H9 (cell line): ENCODE measurements around the gene WDR72. TPM values are rescaled to one million over a fixed set of nuclear protein-coding genes. Genes with fewer than 3 reads are reported as not detected.

ENCODE experiments used
- DNase-seq: peaks from one replicate; pipeline ENCODE4 v3.0.0-alpha.2; 2017
- H2AFZ ChIP-seq: one replicate; pipeline ENCODE4 v1.6.1; 2013; ENCODE audit warnings: mild to moderate bottlenecking, low read length, control low read depth, moderate library complexity
- H2AK5ac ChIP-seq: 2 replicates; pipeline ENCODE4 v1.6.1; 2013; ENCODE audit warnings: low read length, control low read depth, mixed read lengths; ENCODE audit not compliant: insufficient read length
- H2BK120ac ChIP-seq: one replicate; pipeline ENCODE4 v1.6.1; 2013; ENCODE audit warnings: low read depth, mild to moderate bottlenecking, low read length, control low read depth, inconsistent platforms; ENCODE audit not compliant: poor library complexity, severe bottlenecking
- H2BK12ac ChIP-seq: 2 replicates; pipeline ENCODE4 v1.6.1; 2013; ENCODE audit warnings: low read length, control low read depth, mixed read lengths, low read depth; ENCODE audit not compliant: insufficient read length
- H2BK15ac ChIP-seq: 2 replicates; pipeline ENCODE4 v1.6.1; 2013; ENCODE audit warnings: low read depth, low read length, control low read depth
- H2BK20ac ChIP-seq: one replicate; pipeline ENCODE4 v1.6.1; 2013; ENCODE audit warnings: low read depth, mild to moderate bottlenecking, low read length, control low read depth, inconsistent platforms; ENCODE audit not compliant: poor library complexity, severe bottlenecking
- H2BK5ac ChIP-seq: 2 replicates; pipeline ENCODE4 v1.6.1; 2013; ENCODE audit warnings: low read length, control low read depth, mixed read lengths; ENCODE audit not compliant: insufficient read length
- H3K14ac ChIP-seq: 2 replicates; pipeline ENCODE4 v1.6.1; 2013; ENCODE audit warnings: low read length, control low read depth; ENCODE audit not compliant: insufficient read depth
- H3K18ac ChIP-seq: 2 replicates; pipeline ENCODE4 v1.6.1; 2013; ENCODE audit warnings: low read depth, mild to moderate bottlenecking, mixed read lengths, low read length, control low read depth; ENCODE audit not compliant: insufficient read length
- H3K23ac ChIP-seq: 2 replicates; pipeline ENCODE4 v1.6.1; 2013; ENCODE audit warnings: low read length, control low read depth, mixed read lengths, low read depth; ENCODE audit not compliant: insufficient read length
- H3K23me2 ChIP-seq: 2 replicates; pipeline ENCODE4 v1.6.1; 2013; ENCODE audit warnings: low read depth, mild to moderate bottlenecking, mixed read lengths, low read length, control low read depth; ENCODE audit not compliant: insufficient read length, poor library complexity, severe bottlenecking
- H3K27ac ChIP-seq: 2 replicates; pipeline ENCODE4 v1.5.1; 2013; ENCODE audit warnings: low read length, control low read depth, mixed read lengths, low read depth; ENCODE audit not compliant: insufficient read length
- H3K27me3 ChIP-seq: 2 replicates; pipeline ENCODE4 v1.6.1; 2013; ENCODE audit warnings: low read length, control low read depth, inconsistent platforms; ENCODE audit not compliant: insufficient read depth
- H3K4ac ChIP-seq: 2 replicates; pipeline ENCODE4 v1.6.1; 2013; ENCODE audit warnings: low read depth, mild to moderate bottlenecking, control low read depth, inconsistent platforms, low read length, moderate library complexity
- H3K4me1 ChIP-seq: 2 replicates; pipeline ENCODE4 v1.6.1; 2013; ENCODE audit warnings: low read length, control low read depth, inconsistent platforms; ENCODE audit not compliant: insufficient read depth
- H3K4me2 ChIP-seq: 2 replicates; pipeline ENCODE4 v1.6.1; 2013; ENCODE audit warnings: low read length, control low read depth, mixed read lengths; ENCODE audit not compliant: insufficient read length, insufficient read depth
- H3K56ac ChIP-seq: 2 replicates; pipeline ENCODE4 v1.6.1; 2013; ENCODE audit warnings: low read depth, mild to moderate bottlenecking, mixed read lengths, low read length, control low read depth; ENCODE audit not compliant: insufficient read length
- H3K79me1 ChIP-seq: 2 replicates; pipeline ENCODE4 v1.6.1; 2013; ENCODE audit warnings: low read depth, mild to moderate bottlenecking, moderate library complexity, low read length, control low read depth, inconsistent platforms; ENCODE audit not compliant: insufficient read depth, poor library complexity, severe bottlenecking
- H3K79me2 ChIP-seq: 2 replicates; pipeline ENCODE4 v1.6.1; 2013; ENCODE audit warnings: low read length, control low read depth, inconsistent platforms; ENCODE audit not compliant: insufficient read depth
- H3K9ac ChIP-seq: 2 replicates; pipeline ENCODE4 v1.6.1; 2013; ENCODE audit warnings: low read length, control low read depth, mixed read lengths; ENCODE audit not compliant: insufficient read length; ENCODE audit errors: extremely low read depth
- H3K9me3 ChIP-seq: one replicate; pipeline ENCODE4 v1.6.1; 2013; ENCODE audit warnings: low read depth, low read length, inconsistent platforms; ENCODE audit not compliant: control insufficient read depth
- H3T11ph ChIP-seq: one replicate; pipeline ENCODE4 v1.6.1; 2013; ENCODE audit warnings: mild to moderate bottlenecking, low read length, control low read depth, inconsistent platforms
- H4K20me1 ChIP-seq: one replicate; pipeline ENCODE4 v1.6.1; 2013; ENCODE audit not compliant: control insufficient read depth, insufficient read length, insufficient read depth
- H4K5ac ChIP-seq: 2 replicates; pipeline ENCODE4 v1.6.1; 2013; ENCODE audit warnings: low read depth, mild to moderate bottlenecking, mixed read lengths, low read length, control low read depth; ENCODE audit not compliant: insufficient read length
- H4K8ac ChIP-seq: replicated peaks from 2 replicates; pipeline ENCODE4 v1.6.1; 2013; ENCODE audit warnings: low read length, control low read depth, mixed read lengths, low read depth; ENCODE audit not compliant: insufficient read length
- H4K91ac ChIP-seq: 2 replicates; pipeline ENCODE4 v1.6.1; 2013; ENCODE audit warnings: low read depth, mild to moderate bottlenecking, moderate library complexity, mixed read lengths, low read length, control low read depth; ENCODE audit not compliant: insufficient read length
- H3K27ac Mint-ChIP-seq, 3 experiments: 2 replicates in 2 of 3; 3 replicates in 1 of 3; pipeline ENCODE4 v1.8.0; 2020 to 2021; ENCODE audit warnings: mixed read lengths in 3 of 3, mild to moderate bottlenecking in 1 of 3, moderate library complexity in 1 of 3
- H3K27me3 Mint-ChIP-seq: 2 replicates; pipeline ENCODE4 v1.8.0; 2021; ENCODE audit warnings: low read depth, mild to moderate bottlenecking, moderate library complexity, mixed read lengths
- H3K36me3 Mint-ChIP-seq, 3 experiments: 2 replicates in 2 of 3; 3 replicates in 1 of 3; pipeline ENCODE4 v1.8.0; 2020 to 2021; ENCODE audit warnings: low read depth in 3 of 3, mixed read lengths in 3 of 3; ENCODE audit not compliant: insufficient read depth in 1 of 3
- H3K4me1 Mint-ChIP-seq, 2 experiments: 2 replicates each; pipeline ENCODE4 v1.8.0; 2020; ENCODE audit warnings: mixed read lengths in 2 of 2
- H3K4me3 Mint-ChIP-seq, 2 experiments: 2 replicates in 1 of 2; 3 replicates in 1 of 2; pipeline ENCODE4 v1.8.0; 2020 to 2021; ENCODE audit warnings: mild to moderate bottlenecking in 2 of 2, mixed read lengths in 2 of 2, moderate library complexity in 1 of 2
- H3K9me3 Mint-ChIP-seq, 2 experiments: 2 replicates in 1 of 2; 3 replicates in 1 of 2; pipeline ENCODE4 v1.8.0; 2020; ENCODE audit warnings: mild to moderate bottlenecking in 2 of 2, mixed read lengths in 2 of 2, moderate library complexity in 1 of 2
- WGBS: extraction: QIAGEN DNeasy Blood & Tissue Kit; methylation state at CpG from one replicate; pipeline ENCODE4 v1.1.7; 2013; ENCODE audit warnings: missing lambda C conversion rate, low lambda C conversion rate, mixed read lengths; ENCODE audit not compliant: insufficient read length; ENCODE audit errors: extremely low coverage; 5-methylcytosine and 5-hydroxymethylcytosine counted together
- total RNA-seq: library from RNA; stranded (reverse); gene quantifications from 2 replicates; pipeline ENCODE4 v1.2.1, GENCODE V29; 2021
- TF ChIP-seq, protein P1 (sequence below): fragments of 200-600 bp; sonication (generic); conservative IDR thresholded peaks from 3 replicates; pipeline ENCODE4 v1.8.0; 2021; ENCODE audit warnings: antibody characterized with exemption, mild to moderate bottlenecking

The WDR72 gene
- total RNA-seq, 1 experiment from 2014 or later: 2.9 TPM

- H4K91ac ChIP-seq: no peak overlapping the region
- H2BK15ac ChIP-seq: no peak overlapping the region
- TF ChIP-seq, protein P1, sequence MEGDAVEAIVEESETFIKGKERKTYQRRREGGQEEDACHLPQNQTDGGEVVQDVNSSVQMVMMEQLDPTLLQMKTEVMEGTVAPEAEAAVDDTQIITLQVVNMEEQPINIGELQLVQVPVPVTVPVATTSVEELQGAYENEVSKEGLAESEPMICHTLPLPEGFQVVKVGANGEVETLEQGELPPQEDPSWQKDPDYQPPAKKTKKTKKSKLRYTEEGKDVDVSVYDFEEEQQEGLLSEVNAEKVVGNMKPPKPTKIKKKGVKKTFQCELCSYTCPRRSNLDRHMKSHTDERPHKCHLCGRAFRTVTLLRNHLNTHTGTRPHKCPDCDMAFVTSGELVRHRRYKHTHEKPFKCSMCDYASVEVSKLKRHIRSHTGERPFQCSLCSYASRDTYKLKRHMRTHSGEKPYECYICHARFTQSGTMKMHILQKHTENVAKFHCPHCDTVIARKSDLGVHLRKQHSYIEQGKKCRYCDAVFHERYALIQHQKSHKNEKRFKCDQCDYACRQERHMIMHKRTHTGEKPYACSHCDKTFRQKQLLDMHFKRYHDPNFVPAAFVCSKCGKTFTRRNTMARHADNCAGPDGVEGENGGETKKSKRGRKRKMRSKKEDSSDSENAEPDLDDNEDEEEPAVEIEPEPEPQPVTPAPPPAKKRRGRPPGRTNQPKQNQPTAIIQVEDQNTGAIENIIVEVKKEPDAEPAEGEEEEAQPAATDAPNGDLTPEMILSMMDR: no peak
- H2AFZ ChIP-seq: no peak overlapping the region
- H2AK5ac ChIP-seq: no peak overlapping the region
- no peaks in the 10 kb centered on the region for H3K27me3 ChIP-seq
- H3K9me3 Mint-ChIP-seq: no peaks in the 10 kb centered on the region
- no peaks in the 10 kb centered on the region for H3K36me3 Mint-ChIP-seq
- H2BK20ac ChIP-seq: no peak overlapping the region
- no peaks in the 10 kb centered on the region for H4K20me1 ChIP-seq
- no peaks in the 10 kb centered on the region for H3K23me2 ChIP-seq
- H4K5ac ChIP-seq: no peak overlapping the region
- H3K79me2 ChIP-seq: no peaks in the 10 kb centered on the region
- no peak overlapping the region for H3K56ac ChIP-seq
- no peak overlapping the region for H2BK120ac ChIP-seq
- peaks cover 13 to 18% of the 10 kb centered on the region in 2 experiments for H3K4me1 Mint-ChIP-seq
- no peak overlapping the region for H3K4ac ChIP-seq
- no peak overlapping the region for H3K27ac Mint-ChIP-seq
- no peak overlapping the region for H3K4me3 Mint-ChIP-seq
- no peak overlapping the region for H3K4me2 ChIP-seq
- no peaks in the 10 kb centered on the region for H3K9me3 ChIP-seq
- no peaks in the 10 kb centered on the region for H3K79me1 ChIP-seq
- no peak overlapping the region for H3K27ac ChIP-seq
- H3K4me1 ChIP-seq: no peaks in the 10 kb centered on the region; the same call in 1 of the 2 replicates
- no peak overlapping the region for H3K18ac ChIP-seq
- no peak overlapping the region for H3T11ph ChIP-seq
- H3K9ac ChIP-seq: no peak overlapping the region
- no peak overlapping the region for H2BK5ac ChIP-seq
- H4K8ac ChIP-seq: no peak overlapping the region
- DNase-seq: no peak
- no peak overlapping the region for H2BK12ac ChIP-seq
- H3K23ac ChIP-seq: no peak overlapping the region
- H3K14ac ChIP-seq: no peak overlapping the region
- WGBS: no CpG with 5 or more reads among the region's 2 CpGs
- H3K27me3 Mint-ChIP-seq: no peaks in the 10 kb centered on the region
Observed at GRCh38 chr15:53591041-53591440, 168.4 kb downstream of the WDR72 start.
